HepG2 (cell line): ENCODE measurements around the gene PYGO2. TPM values are rescaled to one million over a fixed set of nuclear protein-coding genes. Genes with fewer than 3 reads are reported as not detected.

Experiments used
- FOSL2 ChIP-seq: sonication (generic); formaldehyde crosslinking; IDR thresholded peaks from 2 replicates; pipeline ENCODE4 v1.4.0; 2020; ENCODE audit warnings: missing genetic modification reagents
- HIC2 ChIP-seq: sonication (generic); formaldehyde crosslinking; IDR thresholded peaks from 2 replicates; pipeline ENCODE4 v1.9.0; 2022; ENCODE audit warnings: low read depth, missing genetic modification reagents
- IRX3 ChIP-seq: sonication (generic); formaldehyde crosslinking; IDR thresholded peaks from 2 replicates; pipeline ENCODE4 v1.8.1; 2023; ENCODE audit warnings: mild to moderate bottlenecking, low read depth, missing genetic modification reagents, borderline replicate concordance
- KDM2A ChIP-seq: sonication (generic); formaldehyde crosslinking; IDR thresholded peaks from 2 replicates; pipeline ENCODE4 v1.4.0; 2020; ENCODE audit warnings: low read depth, missing genetic modification reagents, borderline replicate concordance
- NAIF1 ChIP-seq: sonication (generic); formaldehyde crosslinking; IDR thresholded peaks from 2 replicates; pipeline ENCODE4 v1.5.0; 2020; ENCODE audit warnings: mild to moderate bottlenecking, missing genetic modification reagents, borderline replicate concordance
- NFE2L2 ChIP-seq: fragments of 150-350 bp; IDR thresholded peaks from 2 replicates; pipeline ENCODE4 v1.6.1; 2014; ENCODE audit warnings: low read length
- PITX1 ChIP-seq: sonication (generic); formaldehyde crosslinking; IDR thresholded peaks from 2 replicates; pipeline ENCODE4 v1.5.1; 2020; ENCODE audit warnings: mild to moderate bottlenecking, missing genetic modification reagents
- POLR2A ChIP-seq, 2 experiments: IDR thresholded peaks; 2 replicates each; pipeline ENCODE4 v1.6.1; 2011; ENCODE audit warnings: low read depth in 2 of 2, low read length in 2 of 2, mild to moderate bottlenecking in 1 of 2, moderate library complexity in 1 of 2; ENCODE audit not compliant: insufficient read depth in 1 of 2
- SP2 ChIP-seq: sonication (generic); formaldehyde crosslinking; IDR thresholded peaks from 2 replicates; pipeline ENCODE4 v1.5.1; 2020; ENCODE audit warnings: mild to moderate bottlenecking, missing genetic modification reagents
- STAT6 ChIP-seq: sonication (generic); formaldehyde crosslinking; IDR thresholded peaks from 2 replicates; pipeline ENCODE4 v1.4.0; 2020; ENCODE audit warnings: missing genetic modification reagents, mild to moderate bottlenecking, borderline replicate concordance
- ZNF30 ChIP-seq: sonication (generic); formaldehyde crosslinking; IDR thresholded peaks from 2 replicates; pipeline ENCODE4 v1.5.0; 2020; ENCODE audit warnings: mild to moderate bottlenecking, missing genetic modification reagents
- ZNF335 ChIP-seq: sonication (generic); formaldehyde crosslinking; IDR thresholded peaks from 2 replicates; pipeline ENCODE4 v1.4.0; 2020; ENCODE audit warnings: missing genetic modification reagents
- ZNF362 ChIP-seq: sonication (generic); formaldehyde crosslinking; IDR thresholded peaks from 2 replicates; pipeline ENCODE4 v1.4.0; 2020; ENCODE audit warnings: missing genetic modification reagents, mild to moderate bottlenecking, borderline replicate concordance
- ZNF496 ChIP-seq: sonication (generic); formaldehyde crosslinking; IDR thresholded peaks from 2 replicates; pipeline ENCODE4 v1.8.1; 2023; ENCODE audit warnings: mild to moderate bottlenecking, moderate library complexity, missing genetic modification reagents; ENCODE audit not compliant: insufficient replicate concordance
- ZNF615 ChIP-seq: sonication (generic); formaldehyde crosslinking; IDR thresholded peaks from 2 replicates; pipeline ENCODE4 v1.5.0; 2020; ENCODE audit warnings: mild to moderate bottlenecking, missing genetic modification reagents, borderline replicate concordance
- polyA plus RNA-seq, 8 experiments: library from polyadenylated mRNA; depleted of rRNA in 3 of 8; stranded (reverse) in 7 of 8; unstranded in 1 of 8; fragments of >200 nt; fragmentation: Illumina TruSeq in 4 of 8; extraction: Trizol in 4 of 8; gene quantifications; 2 replicates each; pipeline versions ENCODE4 v1.2.1 to v1.2.3, GENCODE V29; 2011 to 2016; ENCODE audit warnings: low read depth in 4 of 8, missing spikeins in 1 of 8, mixed read lengths in 1 of 8; ENCODE audit not compliant: insufficient read depth in 1 of 8
- total RNA-seq, 5 experiments: library from RNA; depleted of rRNA; stranded (reverse); fragments of >200 nt; fragmentation: Illumina TruSeq; extraction: Trizol; gene quantifications; 2 replicates each; pipeline ENCODE4 v1.2.3, GENCODE V29; 2016; ENCODE audit warnings: low read depth in 1 of 5
- TF ChIP-seq, protein P1 (sequence below): sonication (generic); formaldehyde crosslinking; IDR thresholded peaks from 2 replicates; pipeline ENCODE4 v1.5.1; 2020; ENCODE audit warnings: mild to moderate bottlenecking, missing genetic modification reagents
- TF ChIP-seq, protein P2 (sequence below): fragments of 450-650 bp; IDR thresholded peaks from 2 replicates; pipeline ENCODE4 v1.6.1; 2017

Gene PYGO2
- total and polyA plus RNA-seq, 2 of the 13 experiments (the other 11 are each of a cell fraction or from before 2014, with no cell fraction given): 20.3 to 21.8 TPM

GRCh38 chr1:155001675-155002463 lies 40.3 kb upstream of the PYGO2 start (continued):
- TF ChIP-seq STAT6: no peak
- TF ChIP-seq, protein P1, sequence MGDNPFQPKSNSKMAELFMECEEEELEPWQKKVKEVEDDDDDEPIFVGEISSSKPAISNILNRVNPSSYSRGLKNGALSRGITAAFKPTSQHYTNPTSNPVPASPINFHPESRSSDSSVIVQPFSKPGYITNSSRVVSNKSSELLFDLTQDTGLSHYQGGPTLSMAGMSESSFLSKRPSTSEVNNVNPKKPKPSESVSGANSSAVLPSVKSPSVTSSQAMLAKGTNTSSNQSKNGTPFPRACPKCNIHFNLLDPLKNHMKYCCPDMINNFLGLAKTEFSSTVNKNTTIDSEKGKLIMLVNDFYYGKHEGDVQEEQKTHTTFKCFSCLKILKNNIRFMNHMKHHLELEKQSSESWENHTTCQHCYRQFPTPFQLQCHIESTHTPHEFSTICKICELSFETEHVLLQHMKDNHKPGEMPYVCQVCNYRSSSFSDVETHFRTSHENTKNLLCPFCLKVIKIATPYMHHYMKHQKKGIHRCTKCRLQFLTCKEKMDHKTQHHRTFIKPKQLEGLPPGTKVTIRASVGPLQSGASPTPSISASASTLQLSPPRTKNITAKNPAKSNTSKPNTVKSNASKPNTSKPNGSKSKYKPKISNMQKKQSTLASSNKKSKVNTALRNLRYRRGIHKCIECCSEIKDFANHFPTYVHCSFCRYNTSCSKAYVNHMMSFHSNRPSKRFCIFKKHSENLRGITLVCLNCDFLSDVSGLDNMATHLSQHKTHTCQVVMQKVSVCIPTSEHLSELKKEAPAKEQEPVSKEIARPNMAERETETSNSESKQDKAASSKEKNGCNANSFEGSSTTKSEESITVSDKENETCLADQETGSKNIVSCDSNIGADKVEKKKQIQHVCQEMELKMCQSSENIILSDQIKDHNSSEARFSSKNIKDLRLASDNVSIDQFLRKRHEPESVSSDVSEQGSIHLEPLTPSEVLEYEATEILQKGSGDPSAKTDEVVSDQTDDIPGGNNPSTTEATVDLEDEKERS (CRISPR knock-in tag): no peak
- no peak for TF ChIP-seq ZNF362 (CRISPR knock-in tag)
- no peak for TF ChIP-seq NFE2L2
- TF ChIP-seq HIC2 (CRISPR knock-in tag): 0 out of 2 replicates have a peak, but pooled peaks have one; percentile 47
- TF ChIP-seq ZNF335 (CRISPR knock-in tag): no peak
- TF ChIP-seq KDM2A: no peak
- no peak for TF ChIP-seq ZNF30
- no peak for TF ChIP-seq NAIF1 (CRISPR knock-in tag)
- no peak for TF ChIP-seq ZNF615 (CRISPR knock-in tag)
- peak; percentile 93 for TF ChIP-seq SP2 (CRISPR knock-in tag)
- TF ChIP-seq, protein P2, sequence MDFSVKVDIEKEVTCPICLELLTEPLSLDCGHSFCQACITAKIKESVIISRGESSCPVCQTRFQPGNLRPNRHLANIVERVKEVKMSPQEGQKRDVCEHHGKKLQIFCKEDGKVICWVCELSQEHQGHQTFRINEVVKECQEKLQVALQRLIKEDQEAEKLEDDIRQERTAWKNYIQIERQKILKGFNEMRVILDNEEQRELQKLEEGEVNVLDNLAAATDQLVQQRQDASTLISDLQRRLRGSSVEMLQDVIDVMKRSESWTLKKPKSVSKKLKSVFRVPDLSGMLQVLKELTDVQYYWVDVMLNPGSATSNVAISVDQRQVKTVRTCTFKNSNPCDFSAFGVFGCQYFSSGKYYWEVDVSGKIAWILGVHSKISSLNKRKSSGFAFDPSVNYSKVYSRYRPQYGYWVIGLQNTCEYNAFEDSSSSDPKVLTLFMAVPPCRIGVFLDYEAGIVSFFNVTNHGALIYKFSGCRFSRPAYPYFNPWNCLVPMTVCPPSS: no peak
- no peak for TF ChIP-seq POLR2A (IDR thresholded peaks at IDR 0.05; ENCODE audit: insufficient read depth in 1 of 2, low read depth in 2 of 2, low read length in 2 of 2)
- no peak for TF ChIP-seq ZNF496 (CRISPR knock-in tag)
- TF ChIP-seq IRX3 (CRISPR knock-in tag): no peak
- TF ChIP-seq PITX1 (CRISPR knock-in tag): 0 out of 2 replicates have a peak, but pooled peaks have one; percentile 19
- no peak for TF ChIP-seq FOSL2 (CRISPR knock-in tag)
